ELF-1 (cell line): ENCODE data around the gene ZNF438.

Experiments
- DNase-seq: peaks from one replicate; pipeline ENCODE4 v3.0.0-alpha.2; 2016; ENCODE audit warnings: low read depth, low spot score

Gene ZNF438

DNA sequence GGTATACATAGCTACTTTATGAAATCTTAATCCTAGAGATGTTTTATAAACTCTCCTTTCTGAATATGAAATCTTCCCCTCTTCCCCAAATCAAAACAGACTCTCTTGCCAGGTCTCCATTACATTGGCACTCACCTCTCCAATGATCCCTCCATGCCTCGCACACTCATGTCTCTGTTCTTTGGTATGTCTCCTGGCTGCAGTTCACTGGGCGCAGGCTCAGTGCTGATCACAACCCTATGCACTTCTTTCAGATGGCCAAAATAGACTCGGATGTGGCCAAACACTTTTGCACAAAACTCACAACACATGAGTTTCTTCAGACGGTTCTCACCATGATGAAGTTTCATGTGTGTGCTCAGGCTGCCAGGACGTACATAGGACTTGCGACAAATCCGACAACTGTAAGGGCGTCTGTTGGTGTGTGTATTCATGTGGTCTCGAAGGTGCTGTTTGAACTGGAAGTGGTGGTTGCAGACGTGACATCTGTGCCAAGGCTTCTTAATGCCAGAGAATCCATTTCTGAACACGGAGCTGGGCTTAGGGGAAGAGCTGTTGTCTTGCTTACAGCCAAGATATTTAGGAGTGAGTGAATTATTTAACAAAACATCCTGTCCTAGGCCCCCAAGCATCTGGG, 183.2 kb downstream of the ZNF438 start:
- no peak for DNase-seq

DNA sequence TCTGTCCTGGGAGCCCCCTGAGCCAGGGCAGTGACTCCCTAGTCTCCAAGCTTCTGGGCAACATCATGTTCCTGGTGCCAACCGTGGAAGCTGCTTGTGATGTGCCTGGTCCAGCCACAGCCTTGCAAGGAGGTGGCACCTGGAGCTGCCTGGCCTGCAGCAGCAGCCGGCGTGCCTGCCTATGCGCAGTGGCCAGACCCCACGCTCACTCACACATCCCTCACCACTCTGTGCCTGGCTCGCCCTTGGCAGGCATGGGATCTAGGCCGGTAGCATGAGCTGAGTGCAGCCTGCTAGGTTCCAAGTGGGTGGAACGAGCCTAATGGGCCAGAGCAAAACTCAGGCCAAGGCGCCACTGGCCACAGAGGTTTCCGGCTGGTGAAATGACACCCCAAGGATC, 184.0 kb downstream of the ZNF438 start:
- no peak for DNase-seq

DNA sequence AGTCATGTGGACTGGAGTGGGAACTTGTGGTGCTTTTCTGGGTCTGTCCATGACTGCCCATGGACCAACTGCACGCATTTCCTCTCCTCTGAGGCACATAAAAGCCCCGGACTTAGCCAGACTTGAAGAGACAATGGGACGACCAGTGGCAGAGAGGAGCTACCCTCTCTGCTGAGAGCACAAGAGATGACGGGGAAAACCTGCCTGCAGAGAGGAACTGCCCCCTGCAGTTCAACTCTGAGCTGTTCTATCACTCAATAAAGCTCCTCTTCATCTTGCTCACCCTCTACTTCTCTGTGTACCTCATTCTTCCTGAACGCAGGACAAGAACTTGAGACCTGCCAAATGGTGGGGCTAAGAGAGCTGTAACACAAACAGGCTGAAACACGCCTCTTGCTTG, 184.5 kb downstream of the ZNF438 start:
- DNase-seq = no peak

DNA sequence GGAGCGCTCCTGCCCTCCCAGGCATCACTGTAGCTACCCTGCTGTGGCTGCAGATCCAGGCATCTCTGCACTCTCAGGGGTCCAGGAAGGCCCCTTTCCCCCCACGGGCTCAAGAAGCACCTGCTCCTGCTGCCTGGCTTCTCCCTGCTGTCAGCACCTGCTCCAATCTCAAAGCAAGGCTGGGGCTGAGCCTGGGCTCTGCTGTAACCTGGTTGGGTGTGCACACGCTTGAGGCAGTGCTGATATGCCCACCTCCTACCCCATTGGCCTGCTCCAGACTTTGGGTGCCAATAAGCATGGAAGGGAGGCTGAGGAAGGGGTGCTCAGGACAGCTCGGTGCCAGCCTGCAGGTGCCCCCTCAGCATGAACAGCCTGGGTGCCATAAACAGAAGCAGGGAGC, 185.0 kb downstream of the ZNF438 start:
- DNase-seq = no peak

DNA sequence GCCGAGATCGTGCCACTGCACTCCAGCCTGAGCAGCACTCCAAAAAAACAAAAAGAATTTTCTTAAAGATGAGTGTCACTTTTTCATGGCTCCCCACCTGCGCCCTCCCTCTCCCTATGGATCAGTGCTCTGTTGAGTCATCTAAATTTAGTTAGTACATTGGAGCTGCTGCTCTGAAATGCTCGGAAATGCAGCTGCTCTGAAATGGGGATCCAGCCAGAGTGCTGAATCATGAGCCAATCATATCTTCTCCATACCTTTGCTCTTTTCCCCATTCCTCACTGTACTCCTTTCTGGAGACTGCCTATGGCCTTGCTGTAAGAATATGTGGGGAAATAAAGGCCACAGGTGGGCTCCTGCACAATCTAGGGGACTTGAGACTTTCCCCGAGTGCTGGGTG, 188.8 kb downstream of the ZNF438 start:
- no peak for DNase-seq

DNA sequence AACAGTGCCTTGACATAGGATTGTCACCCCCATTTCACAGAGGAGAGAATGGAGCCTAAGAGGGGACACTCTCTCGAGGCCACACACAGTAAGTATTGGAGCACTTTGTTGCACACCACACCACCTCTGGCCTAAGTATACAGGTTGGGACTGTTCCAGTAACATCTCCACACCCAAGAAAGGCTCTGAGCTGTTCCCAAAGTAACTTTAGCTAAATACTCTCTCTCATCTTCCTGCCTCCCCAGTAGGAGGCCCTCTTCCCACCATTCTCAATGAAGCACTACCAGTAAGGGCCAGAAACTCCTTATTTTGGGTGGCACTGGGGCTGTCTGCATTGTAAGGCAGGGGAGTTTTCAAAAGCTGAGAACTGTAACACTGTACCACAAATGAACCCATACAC, 189.5 kb downstream of the ZNF438 start:
- DNase-seq = no peak

DNA sequence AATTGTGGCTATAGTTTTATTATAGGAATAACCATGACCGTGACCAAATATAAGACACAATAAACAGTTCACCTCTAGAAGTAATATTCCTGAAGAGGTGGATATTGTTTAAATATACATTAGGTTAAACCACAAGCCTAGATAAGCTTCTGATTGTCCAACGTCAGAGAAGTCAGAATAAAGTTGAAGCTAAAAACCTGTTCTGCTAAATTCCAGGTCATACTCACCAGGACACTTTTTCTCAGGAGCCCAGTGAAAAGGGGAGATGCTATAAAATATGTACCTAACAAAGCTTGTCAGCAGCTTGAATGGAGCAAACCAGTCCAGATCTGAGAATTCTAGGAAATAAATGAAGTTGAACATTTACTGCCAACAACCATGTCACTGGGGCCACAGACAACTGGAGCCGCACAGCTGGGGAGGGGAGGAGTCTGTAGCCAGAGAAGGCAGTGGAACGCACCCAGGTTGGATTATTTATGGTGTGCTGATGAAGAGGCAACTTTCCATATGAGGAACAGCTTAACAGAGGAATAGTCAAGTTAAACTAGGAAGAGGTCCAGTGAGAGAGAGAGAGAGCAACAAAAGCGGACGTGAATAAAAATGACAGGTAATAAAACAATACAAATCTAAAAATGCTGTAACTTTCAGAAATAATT, 191.1 kb downstream of the ZNF438 start:
- no peak for DNase-seq

DNA sequence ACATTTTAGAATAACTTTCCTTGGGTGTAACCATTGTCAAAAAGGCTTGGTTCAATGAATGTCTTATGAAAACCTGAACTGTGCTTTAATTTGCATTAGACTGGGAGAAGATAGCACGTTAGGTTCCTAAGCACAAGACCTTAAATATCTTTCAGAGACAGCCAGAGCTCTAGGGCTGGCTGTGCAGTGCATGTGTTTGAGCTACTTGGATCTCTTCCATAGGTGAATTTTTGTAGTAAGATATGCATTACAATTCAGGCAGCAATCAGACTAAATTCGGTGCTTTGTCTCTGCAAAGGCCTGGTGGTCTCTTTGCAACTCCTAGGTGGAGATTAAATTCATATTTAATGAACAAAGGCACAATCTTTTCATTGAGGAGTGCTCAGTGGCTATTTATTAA, 192.0 kb downstream of the ZNF438 start:
- DNase-seq = no peak

DNA sequence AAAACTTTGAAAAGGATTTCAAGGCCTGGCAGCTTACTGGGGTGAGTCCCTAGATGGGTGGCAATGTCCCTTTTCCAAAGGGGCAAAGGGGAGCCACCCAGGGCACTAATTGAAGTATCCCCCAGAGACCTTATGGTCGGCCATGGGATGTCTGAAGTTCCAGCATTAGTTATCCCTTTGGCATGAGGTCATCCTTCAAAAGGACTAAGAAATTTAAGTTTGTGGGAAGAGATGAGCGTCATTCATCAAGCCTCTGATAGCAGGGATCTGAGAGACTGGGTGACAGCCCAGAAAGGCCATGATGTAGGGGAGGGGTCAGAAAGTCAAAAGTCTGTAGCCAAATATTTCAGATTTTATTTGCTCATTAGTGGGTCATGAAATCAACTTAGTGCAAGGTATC, 195.3 kb downstream of the ZNF438 start:
- no peak for DNase-seq

DNA sequence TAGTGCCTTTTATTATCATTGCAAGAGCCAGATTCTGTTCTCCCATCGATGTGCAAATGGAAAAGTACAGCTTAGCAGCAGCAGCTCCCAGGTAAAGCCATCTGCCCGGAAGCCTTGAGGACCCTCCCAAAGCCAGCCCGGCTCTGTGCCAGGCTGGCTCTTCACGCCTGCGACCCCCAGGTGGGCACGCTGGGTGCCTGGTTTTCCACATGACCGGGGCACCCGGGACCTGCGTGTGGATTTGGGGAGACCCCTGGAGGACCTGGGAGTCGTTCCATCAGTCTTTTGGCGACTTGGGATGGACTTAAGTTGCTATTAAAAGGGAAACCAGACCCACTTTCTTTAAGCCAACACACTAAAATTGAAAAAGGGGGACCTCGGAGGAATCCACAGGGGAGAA, 196.5 kb downstream of the ZNF438 start:
- DNase-seq = no peak

DNA sequence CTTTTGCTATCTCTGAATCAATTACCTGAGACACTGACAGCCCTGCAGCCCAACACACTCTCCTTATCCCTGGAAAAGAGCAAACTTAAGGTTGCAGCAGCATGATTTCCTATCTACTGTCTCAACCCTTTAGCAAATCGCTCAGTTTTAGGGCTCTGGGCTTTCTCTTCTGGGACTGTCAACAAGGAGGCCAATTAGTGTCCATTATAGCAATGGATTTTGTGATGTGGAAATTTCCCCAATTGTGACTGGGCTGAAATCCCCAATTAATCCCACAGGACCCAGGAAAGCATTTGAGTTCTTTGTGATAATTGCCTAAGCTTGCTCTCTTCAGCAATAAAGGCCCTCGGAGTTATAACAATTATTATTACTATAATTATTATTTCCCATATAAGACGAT, 197.0 kb downstream of the ZNF438 start:
- DNase-seq = no peak

DNA sequence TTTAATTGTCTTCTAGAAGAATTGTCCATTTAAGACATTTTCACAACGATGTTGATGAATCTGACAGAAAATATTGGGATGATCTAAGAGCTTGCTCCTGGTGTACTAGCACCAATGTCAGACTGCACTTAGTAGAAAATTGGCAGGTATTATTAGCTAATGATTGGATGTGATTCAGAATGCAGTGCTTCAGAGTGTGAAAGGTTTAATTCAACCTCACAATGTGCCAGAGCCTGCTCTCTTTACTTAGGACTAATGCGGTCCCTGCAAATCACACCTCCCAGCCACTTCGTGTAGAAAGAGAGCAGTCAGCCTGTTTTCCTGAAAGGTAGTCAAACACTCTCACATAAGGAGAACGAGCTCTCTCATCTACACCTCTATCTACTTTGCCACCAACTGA, 197.5 kb downstream of the ZNF438 start:
- DNase-seq = no peak

DNA sequence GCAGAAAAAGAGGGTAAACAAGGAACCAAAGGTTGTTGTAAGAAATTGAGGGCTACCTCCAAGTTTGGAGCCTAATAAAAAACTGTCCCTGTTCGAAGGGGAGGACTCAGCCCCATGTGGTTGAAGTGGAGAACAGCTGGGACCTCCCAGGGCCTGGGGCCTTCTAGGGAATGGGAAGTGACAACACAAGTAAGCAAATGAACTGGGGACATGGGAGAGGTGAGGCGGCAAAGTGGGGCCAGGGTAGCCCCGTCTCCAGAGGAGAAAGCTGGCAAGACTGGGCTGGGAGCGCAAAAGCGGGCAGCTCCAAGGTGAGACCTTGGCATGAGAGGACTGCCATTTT, 198.1 kb downstream of the ZNF438 start:
- DNase-seq = no peak

DNA sequence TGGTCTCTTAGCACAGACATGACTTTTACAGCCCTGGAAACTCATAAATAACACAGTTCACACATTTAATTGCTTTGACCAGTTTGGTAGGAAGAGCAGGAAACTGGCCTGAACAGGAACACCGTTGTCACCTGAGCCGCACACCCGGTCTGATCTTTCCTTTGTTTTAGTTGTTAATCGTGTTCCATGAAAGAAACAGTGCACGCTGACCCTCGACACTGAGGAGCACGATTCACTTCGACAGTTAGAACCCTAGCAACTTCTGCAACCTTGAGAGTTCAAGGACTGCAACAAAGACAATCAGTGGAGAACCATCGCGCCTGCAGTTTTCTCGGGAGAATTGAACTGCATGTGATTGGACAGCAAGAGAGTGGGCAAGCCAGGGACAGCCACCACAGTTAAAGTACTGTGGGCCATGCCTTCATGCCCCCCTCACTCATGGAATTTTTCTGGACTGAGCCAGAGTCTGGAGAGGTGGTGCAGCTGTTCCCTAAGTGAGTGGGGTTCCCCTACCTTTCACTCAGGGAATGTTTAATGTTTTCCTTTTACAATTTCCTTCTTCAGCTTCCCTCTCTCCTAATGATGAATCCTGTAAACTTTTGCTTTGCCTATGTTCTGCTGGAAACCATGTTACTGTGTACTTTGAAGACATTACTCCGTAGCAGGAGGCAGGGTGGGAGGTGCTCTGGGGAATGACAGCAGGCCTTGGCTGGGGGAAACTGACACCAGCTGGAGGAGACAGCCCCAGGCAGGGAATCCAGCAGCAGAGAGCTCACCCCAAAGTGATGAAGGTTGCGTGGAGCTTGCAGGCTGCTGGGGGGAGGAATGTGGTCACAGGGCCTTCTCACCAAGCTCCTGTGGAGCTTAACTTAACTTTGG, 198.7 kb downstream of the ZNF438 start:
- no peak for DNase-seq

DNA sequence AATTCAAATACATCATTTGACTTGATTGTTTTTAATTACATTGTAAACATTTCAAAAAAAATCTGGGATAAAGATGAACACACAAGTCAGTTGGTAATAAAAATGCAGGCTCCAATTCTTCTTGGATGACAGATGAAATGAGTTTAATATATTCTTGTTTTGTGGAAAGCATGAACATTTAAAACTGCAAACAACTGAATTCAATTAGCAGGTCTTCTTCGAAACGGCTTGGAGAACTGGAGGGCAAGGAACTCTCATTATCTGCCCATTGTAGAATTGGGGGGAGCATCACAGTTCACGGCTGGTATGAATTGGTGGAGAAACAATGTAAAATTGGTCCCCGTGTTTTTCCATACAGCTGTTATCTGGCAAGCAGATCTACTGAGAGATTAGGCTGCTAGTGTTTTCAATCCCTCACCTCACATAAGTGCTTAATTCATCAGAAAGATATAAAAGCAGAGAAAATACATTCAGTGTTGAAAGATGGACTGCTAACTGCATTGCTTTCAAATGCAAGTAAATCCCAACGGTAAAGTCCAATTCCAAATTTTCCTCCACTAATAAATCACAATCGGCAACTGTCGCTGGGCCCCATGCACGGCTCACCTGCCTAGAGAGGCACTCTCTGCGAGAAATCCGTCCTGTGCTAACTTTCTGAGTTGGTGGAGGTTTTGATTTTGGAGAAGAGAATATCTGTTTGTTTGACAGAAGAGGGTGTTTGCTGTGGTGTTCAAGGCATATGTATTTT, 199.5 kb downstream of the ZNF438 start:
- no peak for DNase-seq

DNA sequence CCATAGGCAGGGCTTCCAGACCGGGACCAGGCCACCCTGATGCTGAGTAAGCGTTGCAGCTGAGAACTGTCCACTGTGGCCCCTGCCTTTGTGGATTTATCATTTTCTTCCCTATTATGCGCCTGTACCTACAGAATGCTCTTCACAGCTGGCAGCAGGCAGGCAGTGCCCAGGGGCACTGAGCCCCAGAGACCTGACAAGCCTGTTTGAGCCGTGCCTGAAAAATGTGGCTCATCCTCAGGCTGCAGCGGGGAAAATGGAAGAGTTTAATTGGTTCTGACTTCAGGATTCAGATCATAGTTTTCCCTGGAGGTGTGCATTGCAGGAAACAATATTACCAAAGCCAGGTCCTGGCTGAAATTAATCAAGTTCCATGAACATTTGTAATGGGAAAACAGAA, 200.2 kb downstream of the ZNF438 start:
- DNase-seq = no peak

DNA sequence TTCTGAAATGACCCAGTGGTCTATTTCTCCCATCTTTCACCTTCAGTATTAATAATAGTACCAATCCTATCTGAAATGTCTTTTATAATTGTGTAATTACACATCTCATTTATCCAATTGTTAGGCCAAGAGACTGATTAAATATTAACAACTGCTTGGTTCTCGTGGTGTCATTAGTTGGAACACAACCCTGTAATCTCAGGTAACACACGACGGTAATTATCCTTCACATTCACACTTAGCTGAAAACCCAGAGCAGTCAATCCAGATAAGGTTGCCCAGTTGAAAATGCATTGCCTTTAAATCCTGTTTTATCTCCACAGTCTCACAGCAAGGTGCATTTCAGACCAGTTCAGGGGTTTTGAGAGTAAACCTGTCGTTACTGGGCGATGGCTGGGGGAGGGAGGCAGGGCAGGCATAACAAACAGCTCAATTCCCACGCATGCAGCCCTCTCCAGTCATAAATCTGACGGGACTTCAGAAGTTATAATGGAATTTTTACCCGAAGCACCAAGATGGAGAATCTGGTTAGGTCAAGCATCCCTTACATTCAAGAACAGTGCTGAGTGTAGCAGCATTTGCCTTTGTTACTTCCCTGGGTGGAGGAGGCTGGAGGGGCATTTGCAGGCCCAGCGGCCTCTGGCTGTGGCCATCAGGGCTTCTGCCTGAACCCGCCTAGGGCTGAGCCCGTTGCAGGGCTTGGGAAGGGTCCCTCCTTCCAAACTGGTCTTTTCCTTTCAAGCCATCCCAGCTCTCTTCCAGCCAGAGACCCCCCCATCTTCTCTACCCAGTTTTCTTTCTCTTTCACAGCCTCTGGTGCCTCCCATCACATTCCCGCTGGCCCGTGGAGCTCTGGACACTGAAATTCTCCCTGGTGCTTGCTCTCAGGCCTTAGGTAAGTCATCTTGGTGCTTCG, 201.1 kb downstream of the ZNF438 start:
- no peak for DNase-seq

DNA sequence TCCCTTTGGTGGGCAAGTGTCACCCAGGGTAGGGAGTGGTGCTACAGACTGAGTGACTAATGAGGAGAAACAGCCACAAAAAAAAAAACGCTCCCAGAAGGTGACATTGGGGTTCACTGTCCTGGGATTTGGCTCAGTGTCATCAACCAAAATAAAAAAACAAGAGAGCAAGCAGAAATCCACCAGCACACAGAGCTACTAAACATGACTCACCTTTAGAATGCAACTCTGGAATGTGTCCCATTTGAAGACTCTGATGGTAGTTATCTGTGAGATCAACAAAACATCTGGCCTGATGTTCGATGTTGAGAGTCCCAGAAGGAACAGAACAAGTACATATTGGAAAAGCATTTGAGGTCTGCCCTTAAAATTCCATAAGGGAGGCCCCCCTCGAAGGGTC, 201.8 kb downstream of the ZNF438 start:
- DNase-seq = no peak

DNA sequence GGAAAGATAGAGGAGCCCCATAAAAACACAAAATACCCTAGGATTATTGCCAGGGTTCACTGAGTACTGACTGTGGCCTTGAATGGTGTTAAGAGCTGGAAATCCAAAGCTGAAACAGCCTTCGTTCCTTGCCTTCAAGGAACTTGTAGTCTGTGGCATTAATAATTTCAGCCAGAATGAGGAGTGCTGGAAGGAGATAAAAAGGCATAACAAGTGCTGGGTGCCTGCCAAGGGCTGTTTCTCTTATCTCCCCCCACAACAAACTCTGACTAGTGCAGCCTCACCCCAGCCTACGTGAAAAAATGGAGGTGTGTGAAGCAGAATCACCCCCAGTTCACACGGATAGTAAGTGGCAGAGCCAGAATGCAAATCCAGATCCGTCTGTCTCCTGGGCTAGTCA, 203.0 kb downstream of the ZNF438 start:
- DNase-seq = no peak

DNA sequence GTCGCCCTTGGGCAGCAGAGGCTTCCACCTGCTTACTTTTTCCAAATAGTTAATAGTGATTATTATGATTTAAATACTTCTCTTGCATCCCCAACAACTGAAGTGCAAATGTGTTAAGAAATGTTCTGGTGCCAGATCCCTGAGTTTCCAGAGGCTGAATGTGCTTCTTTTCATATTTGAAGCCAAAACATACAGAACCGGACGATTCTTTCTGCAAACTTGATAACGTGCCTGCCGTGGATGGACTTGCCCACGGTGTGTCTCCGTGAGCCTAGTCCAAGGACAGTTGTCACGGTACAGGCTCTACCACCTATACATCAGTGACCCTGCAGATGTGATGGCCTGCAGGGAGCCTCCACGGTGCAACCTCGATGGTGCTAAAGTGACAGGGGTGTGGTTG, 203.5 kb downstream of the ZNF438 start:
- DNase-seq = no peak

DNA sequence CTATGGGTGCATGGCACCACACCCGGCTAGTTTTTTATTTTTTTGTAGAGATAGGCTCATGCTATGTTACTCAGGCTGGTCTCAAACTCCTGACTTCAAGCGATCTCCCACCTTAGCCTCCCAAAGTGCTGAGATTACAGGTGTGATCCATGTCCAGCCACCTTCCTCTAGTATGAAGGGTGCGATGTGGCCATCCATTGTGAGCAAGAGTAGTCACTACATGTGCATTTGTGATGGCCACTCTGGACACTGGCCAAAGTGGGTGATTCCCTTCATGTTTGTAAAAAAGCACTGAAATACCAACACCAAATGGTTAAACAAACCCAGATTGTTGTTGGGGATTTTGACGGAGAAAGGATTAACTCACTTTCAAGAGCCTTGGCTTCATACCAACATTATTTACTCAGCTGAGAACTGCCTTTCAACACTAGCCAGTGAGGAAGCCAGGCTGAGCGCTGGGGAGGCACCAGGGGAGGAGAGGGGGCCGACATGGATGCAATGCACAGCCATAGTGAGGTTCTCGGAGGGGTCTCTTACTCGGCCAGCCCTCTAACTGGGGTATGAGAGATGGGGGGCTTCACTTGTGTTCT, 204.0 kb downstream of the ZNF438 start:
- no peak for DNase-seq
